ENCODE results near the gene SCRN1.

DNA sequence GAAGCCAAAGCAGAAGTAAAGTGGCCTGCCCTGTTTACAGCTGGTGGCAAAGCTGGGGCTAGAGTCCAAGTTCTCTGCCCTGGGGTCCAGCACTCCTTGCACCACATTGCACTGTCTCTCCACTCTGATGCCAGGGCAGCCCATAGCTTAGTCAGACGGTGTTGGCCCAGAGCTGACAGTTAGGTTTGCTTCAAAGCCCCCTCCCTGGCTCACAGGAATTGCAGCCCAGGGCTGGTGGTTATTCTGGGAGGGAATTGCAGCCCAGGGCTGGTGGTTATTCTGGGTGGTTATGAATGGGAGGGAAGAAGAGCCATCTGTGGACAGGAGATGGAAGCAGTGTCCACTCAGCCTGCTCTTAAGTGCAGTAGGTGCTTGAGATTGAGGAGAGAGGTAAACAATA is 88.9 kb downstream of the SCRN1 start:
- TF ChIP-seq, protein P1, sequence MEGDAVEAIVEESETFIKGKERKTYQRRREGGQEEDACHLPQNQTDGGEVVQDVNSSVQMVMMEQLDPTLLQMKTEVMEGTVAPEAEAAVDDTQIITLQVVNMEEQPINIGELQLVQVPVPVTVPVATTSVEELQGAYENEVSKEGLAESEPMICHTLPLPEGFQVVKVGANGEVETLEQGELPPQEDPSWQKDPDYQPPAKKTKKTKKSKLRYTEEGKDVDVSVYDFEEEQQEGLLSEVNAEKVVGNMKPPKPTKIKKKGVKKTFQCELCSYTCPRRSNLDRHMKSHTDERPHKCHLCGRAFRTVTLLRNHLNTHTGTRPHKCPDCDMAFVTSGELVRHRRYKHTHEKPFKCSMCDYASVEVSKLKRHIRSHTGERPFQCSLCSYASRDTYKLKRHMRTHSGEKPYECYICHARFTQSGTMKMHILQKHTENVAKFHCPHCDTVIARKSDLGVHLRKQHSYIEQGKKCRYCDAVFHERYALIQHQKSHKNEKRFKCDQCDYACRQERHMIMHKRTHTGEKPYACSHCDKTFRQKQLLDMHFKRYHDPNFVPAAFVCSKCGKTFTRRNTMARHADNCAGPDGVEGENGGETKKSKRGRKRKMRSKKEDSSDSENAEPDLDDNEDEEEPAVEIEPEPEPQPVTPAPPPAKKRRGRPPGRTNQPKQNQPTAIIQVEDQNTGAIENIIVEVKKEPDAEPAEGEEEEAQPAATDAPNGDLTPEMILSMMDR (IDR thresholded peaks at IDR 0.05), result no peak
- no peak for TF ChIP-seq ZFX (IDR thresholded peaks at IDR 0.05; ENCODE audit: borderline replicate concordance)
